GM18951 (cell line): ENCODE results near the gene ART4.

ENCODE experiments used
- POLR2A ChIP-seq: IDR thresholded peaks from 4 replicates; pipeline ENCODE4 v1.6.1; 2011; ENCODE audit warnings: mild to moderate bottlenecking; ENCODE audit not compliant: insufficient read length, insufficient read depth; ENCODE audit errors: extremely low read depth
- in situ Hi-C: fragments of 300-500 bp; cut with MboI; formaldehyde crosslinking; loops from one replicate; pipeline ENCODE4 v1.12.0; 2022; ENCODE audit warnings: low sequenced_read_pairs, mixed read lengths, inconsistent platforms; ENCODE audit not compliant: unreplicated experiment

Gene ART4

DNA sequence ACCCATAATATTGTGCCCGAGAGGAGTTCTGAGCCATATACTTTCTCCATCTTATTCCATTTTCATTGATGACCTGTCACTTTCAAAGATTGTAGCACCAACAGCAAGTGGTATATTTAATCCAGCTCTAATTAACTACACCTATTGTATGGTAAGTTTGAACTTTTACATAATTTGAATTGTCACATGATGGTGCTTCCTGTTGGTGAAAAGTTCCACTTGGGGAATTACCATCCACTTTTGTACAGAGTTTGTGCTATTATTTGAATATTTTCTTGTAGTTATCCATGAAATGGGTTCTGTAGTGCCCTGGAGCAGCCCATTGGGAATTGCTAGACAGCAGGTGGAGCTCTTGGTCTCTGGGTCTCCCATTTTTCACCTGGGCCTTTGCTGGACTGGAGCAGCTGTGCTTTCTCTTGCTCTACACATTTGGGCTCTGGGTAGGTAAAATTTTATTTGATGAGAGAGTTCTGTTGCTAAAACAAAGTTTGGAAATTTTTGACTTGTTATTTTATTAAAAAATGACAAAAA, 32.3 kb downstream of the ART4 start:
- TF ChIP-seq POLR2A, result no peak
- in situ Hi-C loops, result no loop called here

DNA sequence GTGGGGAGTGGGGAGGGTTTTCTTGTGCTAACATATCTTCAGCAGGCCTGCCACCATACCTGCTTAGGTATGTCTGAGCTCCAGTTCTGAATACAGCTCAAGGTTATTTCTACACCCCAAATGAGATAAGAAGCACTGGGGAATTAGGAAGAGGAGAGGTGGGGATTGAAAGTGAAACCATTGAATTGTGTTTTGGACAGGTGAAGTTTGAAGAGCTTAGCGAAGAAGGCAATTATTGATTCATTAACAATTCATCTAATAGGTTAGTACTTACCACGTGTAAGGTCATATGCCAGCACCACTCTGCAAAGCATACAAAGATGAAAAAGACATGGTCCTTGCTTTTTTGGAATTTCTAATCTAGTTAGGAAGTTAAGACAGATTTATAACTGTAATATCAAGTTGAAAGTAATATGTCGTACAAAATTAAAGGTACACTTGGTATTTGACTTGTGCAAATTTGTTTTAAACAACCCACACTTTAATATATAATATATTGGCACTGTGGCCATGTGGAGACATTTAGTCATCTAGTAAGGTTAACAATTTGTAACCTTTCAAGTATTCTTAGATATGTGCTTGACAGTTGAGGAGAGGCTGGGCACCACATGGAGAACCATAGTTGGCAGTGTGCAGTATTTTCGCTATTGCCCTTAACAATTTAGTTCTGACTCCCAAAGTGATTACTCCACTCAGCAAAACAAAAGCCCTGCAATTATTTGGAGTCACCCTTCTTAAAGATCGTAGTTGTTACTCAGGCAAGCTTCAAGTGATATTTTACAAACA, 33.0 kb downstream of the ART4 start:
- TF ChIP-seq POLR2A, result no peak
- in situ Hi-C loops, result no loop called here

DNA sequence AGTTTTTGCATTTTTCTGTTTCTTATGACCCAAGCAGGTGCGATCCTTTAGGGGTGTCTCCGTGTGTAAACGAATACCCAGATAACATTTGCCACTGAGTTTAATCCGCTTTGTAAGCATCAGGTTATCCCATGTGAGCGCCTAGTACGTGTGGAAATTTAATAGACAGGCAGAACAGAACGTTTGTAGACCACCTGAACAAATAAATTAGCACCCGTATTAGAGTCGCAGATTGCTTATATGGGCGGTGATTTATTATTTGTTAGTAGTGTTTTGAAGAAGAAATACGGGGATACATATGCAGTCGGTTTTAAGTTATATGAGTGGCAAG, 39.5 kb downstream of the ART4 start:
- TF ChIP-seq POLR2A, result no peak
- in situ Hi-C loops, result no loop called here

DNA sequence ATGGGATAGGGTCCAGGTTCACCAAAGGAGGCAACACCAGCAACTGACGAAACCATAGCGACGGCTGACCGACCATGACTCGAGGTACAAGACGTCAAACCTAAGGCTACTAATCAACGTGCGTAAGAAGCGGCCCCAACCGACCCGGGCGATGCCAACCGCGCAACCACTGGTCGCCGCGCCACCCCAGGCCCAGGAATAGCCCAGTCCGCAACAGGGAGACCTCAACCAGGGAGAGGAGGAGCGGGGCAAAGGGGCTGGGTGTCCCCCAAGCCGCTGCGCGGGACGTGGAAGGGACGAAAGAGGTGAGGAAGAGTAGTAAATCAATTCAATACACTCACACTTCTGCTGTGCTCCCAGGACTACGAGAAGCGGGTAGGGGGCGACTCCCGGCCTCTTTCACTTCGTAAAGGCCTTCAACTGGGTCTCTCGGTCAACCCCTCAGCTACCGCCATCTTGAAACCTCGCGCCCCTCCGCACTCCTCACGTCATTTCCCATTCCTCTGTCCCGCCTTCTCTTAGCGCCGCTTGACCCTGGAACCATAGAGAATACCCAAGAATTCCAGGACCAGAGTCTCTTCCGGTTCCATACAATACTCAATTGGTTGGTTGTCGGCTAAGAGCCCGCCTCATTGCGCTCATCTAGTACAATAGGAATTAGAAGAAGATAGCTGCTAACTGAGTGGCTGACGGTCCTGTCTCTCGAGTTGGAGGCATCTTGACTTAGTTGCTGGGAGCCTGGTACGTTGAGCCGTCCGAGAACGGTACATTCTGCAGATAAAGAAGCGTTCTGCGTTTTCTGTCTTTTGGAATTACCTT, 40.1 kb downstream of the ART4 start, which contains the start of the genes C12orf60 and WBP11:
TSS of gene C12orf60 (plus strand) at position 660 of the 819 bp plus-strand sequence. CDS start 19,266 bp downstream, outside the sequence.
TSS of gene WBP11 (minus strand) at position 468 of the 819 bp plus-strand sequence. CDS start 2,095 bp downstream, outside the sequence.
- in situ Hi-C loops, result no loop called here
- TF ChIP-seq POLR2A, result peak; percentile 86

DNA sequence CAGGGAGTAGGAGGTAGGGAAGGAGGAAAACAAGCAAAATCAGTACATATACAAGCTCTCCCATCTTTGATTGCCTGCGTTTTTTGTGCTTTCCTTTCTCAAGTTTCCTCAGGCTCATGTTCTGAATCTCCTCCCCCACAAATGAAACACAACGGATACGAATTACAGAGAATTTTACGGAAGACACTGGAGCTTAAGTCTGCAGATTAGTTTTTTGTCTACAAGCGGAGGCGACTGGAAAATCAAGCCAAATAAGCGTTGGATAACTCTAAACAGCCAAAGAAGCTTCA, 40.7 kb downstream of the ART4 start:
- no peak for TF ChIP-seq POLR2A
- in situ Hi-C loops, result no loop called here

DNA sequence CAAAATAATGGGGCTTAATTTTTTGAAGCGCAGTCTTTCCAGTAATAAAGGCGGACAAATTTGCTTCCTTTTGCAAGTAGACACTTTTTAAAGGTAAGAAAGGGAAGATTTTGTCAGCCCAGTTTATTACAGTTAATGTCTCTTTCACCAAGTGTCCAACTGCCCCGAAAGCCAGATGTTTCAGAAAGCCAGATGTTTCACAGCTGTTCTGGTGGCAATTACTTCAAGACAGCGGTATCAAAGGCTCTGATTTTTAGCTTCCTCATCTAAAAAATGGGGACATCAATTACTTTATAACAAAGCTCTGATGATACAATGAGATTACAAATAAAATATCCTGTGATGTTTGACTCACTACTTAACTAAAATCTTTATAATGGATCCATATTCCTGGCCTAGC, 41.1 kb downstream of the ART4 start:
- in situ Hi-C loops, result no loop called here
- no peak for TF ChIP-seq POLR2A

DNA sequence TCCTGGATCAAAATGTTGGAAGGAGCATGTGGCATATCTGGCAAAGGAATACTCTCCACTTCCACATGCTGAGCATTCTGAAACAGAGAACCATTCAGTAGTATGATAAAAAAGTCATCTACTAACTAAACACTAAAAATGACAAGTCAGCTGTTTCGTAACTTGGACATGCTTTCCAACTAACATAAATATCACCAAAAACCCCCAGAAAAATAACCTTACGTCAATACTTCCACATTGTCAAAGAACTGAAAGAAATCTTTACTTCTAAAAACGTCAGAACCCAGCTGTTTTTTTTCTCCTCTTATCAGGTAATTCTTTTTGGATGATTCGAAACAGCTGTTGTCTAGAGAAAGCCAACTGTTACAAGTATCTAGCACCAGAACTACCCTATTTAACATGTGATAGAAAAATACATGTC, 48.3 kb downstream of the ART4 start:
- no peak for TF ChIP-seq POLR2A

DNA sequence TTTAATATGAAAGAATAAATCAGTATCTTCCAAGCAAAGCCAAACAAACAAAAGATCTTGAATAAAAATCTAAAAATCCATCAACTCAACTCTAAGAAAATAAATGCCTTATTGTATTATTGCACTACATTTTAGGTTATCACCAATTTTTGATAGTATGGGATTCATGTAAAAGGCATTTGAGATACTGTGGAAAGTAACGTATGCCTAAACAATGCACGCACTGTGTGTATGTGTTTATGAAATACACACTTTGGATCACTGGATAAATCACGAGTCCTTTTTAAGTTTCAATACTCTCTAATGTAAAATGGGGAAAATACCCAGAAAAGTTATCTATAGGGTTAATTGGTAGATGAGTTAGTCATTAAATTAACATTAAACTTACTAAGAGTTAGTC, 57.8 kb downstream of the ART4 start:
- in situ Hi-C loops, result no loop called here
- TF ChIP-seq POLR2A, result no peak

More for the DNA sequence above, 48.3 kb downstream of the ART4 start:
- in situ Hi-C loops, result no loop called here

DNA sequence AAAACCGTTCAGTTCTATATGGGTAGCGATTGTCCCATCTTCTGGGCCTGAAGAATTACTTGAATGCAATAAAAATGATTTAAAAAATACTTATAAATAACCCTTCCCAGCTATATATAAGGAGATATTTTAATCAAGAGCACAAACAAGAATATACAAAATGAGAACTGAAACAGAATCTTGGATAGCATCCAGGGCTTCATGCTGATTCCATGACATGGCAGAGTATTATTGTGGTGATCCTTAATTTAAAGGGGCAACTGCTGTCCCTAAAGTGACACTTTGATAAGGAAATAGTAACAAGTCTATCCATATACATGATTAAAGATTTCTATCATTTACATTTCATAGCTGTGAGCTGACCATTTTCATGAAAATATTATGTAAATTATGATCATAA, 58.9 kb downstream of the ART4 start:
- in situ Hi-C loops, result no loop called here
- no peak for TF ChIP-seq POLR2A

DNA sequence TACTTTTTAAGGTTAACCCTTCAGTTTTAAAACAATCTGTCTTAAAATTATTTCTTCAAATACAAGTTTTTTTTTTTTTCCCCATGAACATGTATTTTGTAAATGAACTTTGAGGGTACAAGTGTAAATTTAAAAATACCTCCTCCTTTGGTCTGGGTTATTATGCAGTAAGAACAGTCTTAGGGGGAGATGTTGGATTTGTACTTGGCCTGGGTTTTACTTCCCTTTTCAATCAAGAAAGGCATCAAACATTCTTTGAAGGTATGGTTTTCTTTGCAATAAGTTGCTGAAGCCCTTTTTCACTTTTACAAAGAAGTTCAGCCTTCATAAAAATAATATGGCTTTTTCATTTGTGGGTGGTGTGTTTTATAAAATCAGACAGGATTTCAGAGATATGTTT, 60.6 kb downstream of the ART4 start:
- TF ChIP-seq POLR2A, result no peak
- in situ Hi-C loops, result no loop called here

DNA sequence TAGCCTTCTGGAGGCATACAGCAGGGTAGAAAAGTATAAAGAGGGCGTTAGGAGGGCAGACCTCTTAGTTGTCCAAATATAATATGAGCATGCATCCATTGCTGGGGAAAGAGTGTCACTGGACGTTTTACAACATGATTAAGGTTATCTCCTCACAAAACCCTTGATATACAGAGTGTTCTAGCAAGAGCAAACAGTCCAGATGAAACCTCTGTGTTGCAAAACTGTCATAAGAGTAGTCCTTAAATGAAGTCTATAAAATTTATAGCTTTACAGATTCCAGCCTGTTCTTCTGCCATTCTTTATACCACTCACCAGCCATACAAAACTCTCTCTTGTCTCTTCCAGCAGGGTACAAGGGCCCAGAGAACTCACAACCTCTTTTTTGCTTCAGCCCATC, 61.8 kb downstream of the ART4 start:
- TF ChIP-seq POLR2A, result no peak
- in situ Hi-C loops, result no loop called here

DNA sequence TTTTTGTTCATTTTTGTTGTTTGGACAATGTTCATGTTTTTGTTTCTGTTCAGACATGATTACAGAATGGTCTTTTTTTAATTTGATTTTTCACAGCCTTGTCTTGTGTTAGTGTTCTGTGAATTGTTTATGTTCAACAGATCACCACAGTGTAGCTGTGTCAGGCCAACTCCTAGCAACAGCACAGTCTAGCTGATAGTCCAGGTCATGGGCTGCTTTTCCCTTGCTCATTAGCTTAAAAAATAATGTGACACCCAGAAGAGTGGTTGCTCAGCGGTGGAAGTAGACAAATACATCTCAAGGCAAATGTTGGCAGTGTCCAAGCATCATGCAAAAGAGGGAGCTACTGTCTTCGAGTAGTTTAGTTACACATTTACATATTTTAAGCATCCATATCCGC, 62.5 kb downstream of the ART4 start:
- in situ Hi-C loops, result no loop called here
- TF ChIP-seq POLR2A, result no peak

DNA sequence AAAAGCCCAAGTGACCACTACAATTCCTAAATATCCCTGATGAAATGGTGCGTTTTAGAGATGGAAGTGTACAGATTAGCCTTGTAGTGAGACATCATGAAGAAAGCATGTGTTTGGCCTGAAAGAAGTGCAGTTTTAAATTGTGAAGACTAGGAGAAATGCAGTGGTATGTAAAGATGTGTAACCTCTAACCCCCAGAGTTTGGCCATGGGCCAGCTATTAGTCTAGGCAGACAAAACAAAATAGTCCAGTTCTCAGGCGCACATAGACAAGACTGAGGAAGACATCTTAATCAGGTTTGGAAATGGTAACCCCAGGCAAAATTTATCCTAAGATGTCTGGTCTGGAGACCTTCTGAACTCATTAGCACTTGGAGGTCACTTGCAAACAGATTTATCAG, 63.5 kb downstream of the ART4 start:
- no peak for TF ChIP-seq POLR2A
- in situ Hi-C loops, result no loop called here

DNA sequence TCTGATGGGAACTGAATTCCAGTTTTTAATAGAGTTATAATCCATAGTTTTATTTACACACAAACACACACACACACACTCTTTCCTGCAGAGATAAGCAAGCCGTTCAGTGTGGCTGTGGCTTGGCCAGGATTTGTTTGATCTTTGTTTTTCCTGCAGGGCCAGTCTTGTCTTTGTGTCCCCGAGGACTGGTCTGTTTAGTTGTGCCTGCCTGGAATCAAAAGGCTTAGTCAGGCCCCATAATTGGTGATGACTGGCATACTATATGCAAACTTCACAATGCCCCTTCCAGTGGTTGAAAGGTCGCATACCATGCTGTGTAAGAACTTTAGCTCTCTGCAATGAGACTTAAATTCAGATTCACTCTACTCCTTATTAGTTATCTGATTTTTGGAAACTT, 66.1 kb downstream of the ART4 start:
- no peak for TF ChIP-seq POLR2A
- in situ Hi-C loops, result no loop called here
